SK-N-SH (cell line): Measurements from ENCODE around the gene SATB1. TPM values are rescaled to one million over a fixed set of nuclear protein-coding genes. Genes with fewer than 3 reads are reported as not detected.
"Not testable (repeated sequence)": the region's sequence is repeated elsewhere in the genome, so short reads cannot be mapped to it uniquely, and the experiment has no call there.

Experiments
- CTCF ChIA-PET: fragments of 300-600, 350-600 bp; formaldehyde crosslinking; extraction: SDS; loops from one replicate; lab custom pipeline; 2021; lab: Yijun Ruan, JAX
- POLR2A ChIA-PET: fragments of 350-600 bp; sonication (Branson Sonifier 250); formaldehyde crosslinking; extraction: SDS; loops from one replicate; lab custom pipeline; 2020; ENCODE audit warnings: antibody characterized with exemption, inconsistent platforms; lab: Yijun Ruan, JAX
- DNase-seq: peaks from one replicate; pipeline ENCODE4 v3.0.0; 2012
- H2AFZ ChIP-seq: fragments of 200-600 bp; sonication (generic); 2 replicates; pipeline ENCODE4 v1.8.1; 2016; ENCODE audit warnings: antibody characterized with exemption, mild to moderate bottlenecking, low read depth
- H3F3A ChIP-seq: fragments of 200-600 bp; sonication (generic); replicated peaks from 2 replicates; pipeline ENCODE3; 2016; ENCODE audit warnings: antibody characterized with exemption, mild to moderate bottlenecking; ENCODE audit not compliant: insufficient read depth
- H3K27ac ChIP-seq, 2 experiments: fragments of 200-500 bp in 1 of 2; fragments of 200-600 bp in 1 of 2; sonication (Bioruptor generic) in 1 of 2; sonication (generic), shearing (Covaris generic) in 1 of 2; 2 replicates each; pipeline versions ENCODE4 v1.5.1 to v1.6.1; 2014 to 2016; ENCODE audit warnings: low read depth in 2 of 2, inconsistent platforms in 1 of 2, low read length in 1 of 2, mild to moderate bottlenecking in 1 of 2, mixed read lengths in 1 of 2
- H3K27me3 ChIP-seq: fragments of 200-600 bp; sonication (generic), shearing (Covaris generic); 2 replicates; pipeline ENCODE4 v1.6.1; 2016; ENCODE audit warnings: mixed run types; ENCODE audit not compliant: insufficient read depth
- H3K36me3 ChIP-seq, 2 experiments: fragments of 200-500 bp in 1 of 2; fragments of 200-600 bp in 1 of 2; sonication (Bioruptor generic) in 1 of 2; sonication (generic) in 1 of 2; replicated peaks in 1 of 2; 2 replicates each; pipeline versions ENCODE3 to v1.5.1; 2014 to 2016; ENCODE audit warnings: low read length in 1 of 2, mild to moderate bottlenecking in 1 of 2; ENCODE audit not compliant: insufficient read depth in 2 of 2, control insufficient read depth in 1 of 2
- H3K4me1 ChIP-seq, 2 experiments: fragments of 200-500 bp in 1 of 2; fragments of 200-600 bp in 1 of 2; sonication (Bioruptor generic) in 1 of 2; sonication (generic), shearing (Covaris generic) in 1 of 2; 2 replicates each; pipeline versions ENCODE4 v1.5.1 to v1.6.1; 2014 to 2016; ENCODE audit warnings: low read depth in 1 of 2, low read length in 1 of 2, mixed run types in 1 of 2; ENCODE audit not compliant: insufficient read depth in 2 of 2, control insufficient read depth in 1 of 2
- H3K4me2 ChIP-seq: fragments of 200-600 bp; sonication (generic), shearing (Covaris generic); 2 replicates; pipeline ENCODE4 v1.6.1; 2017; ENCODE audit warnings: mixed run types
- H3K4me3 ChIP-seq, 2 experiments: fragments of 200-500 bp in 1 of 2; fragments of 200-600 bp in 1 of 2; sonication (Bioruptor generic) in 1 of 2; sonication (generic), shearing (Covaris generic) in 1 of 2; 2 replicates each; pipeline versions ENCODE4 v1.5.1 to v1.8.1; 2014 to 2016; ENCODE audit warnings: low read depth in 2 of 2, inconsistent platforms in 1 of 2, low read length in 1 of 2, mild to moderate bottlenecking in 1 of 2, mixed read lengths in 1 of 2, moderate library complexity in 1 of 2
- H3K79me2 ChIP-seq: fragments of 200-600 bp; sonication (generic); 2 replicates; pipeline ENCODE4 v1.8.1; 2017; ENCODE audit warnings: mild to moderate bottlenecking; ENCODE audit not compliant: insufficient read depth
- H3K9ac ChIP-seq: fragments of 200-600 bp; sonication (generic); 2 replicates; pipeline ENCODE4 v1.6.1; 2017; ENCODE audit warnings: mixed run types
- H3K9me2 ChIP-seq: fragments of 200-600 bp; sonication (generic); 2 replicates; pipeline ENCODE4 v1.6.1; 2017; ENCODE audit warnings: mixed run types
- H3K9me3 ChIP-seq: fragments of 200-600 bp; sonication (generic); 2 replicates; pipeline ENCODE4 v1.6.1; 2017; ENCODE audit warnings: mixed run types, mild to moderate bottlenecking, moderate library complexity
- H4K20me1 ChIP-seq: fragments of 200-600 bp; sonication (generic); 2 replicates; pipeline ENCODE4 v1.6.1; 2017; ENCODE audit warnings: mild to moderate bottlenecking, mixed run types; ENCODE audit not compliant: insufficient read depth
- CHD2 ChIP-seq: fragments of 150-350 bp; IDR thresholded peaks from 2 replicates; pipeline ENCODE4 v1.6.1; 2018; ENCODE audit warnings: low read length; ENCODE audit not compliant: partially characterized antibody
- FOSL2 ChIP-seq: IDR thresholded peaks from 2 replicates; pipeline ENCODE4 v1.4.0; 2012; ENCODE audit warnings: low read depth, mild to moderate bottlenecking, moderate library complexity, borderline replicate concordance
- MEF2A ChIP-seq: IDR thresholded peaks from 2 replicates; pipeline ENCODE4 v1.4.0; 2012; ENCODE audit warnings: low read depth, borderline replicate concordance
- NFIC ChIP-seq: IDR thresholded peaks from 2 replicates; pipeline ENCODE4 v1.4.0; 2012; ENCODE audit warnings: borderline replicate concordance
- POLR2AphosphoS5 ChIP-seq: IDR thresholded peaks from 2 replicates; pipeline ENCODE4 v1.6.1; 2012; ENCODE audit warnings: low read depth, low read length
- RAD21 ChIP-seq: IDR thresholded peaks from 2 replicates; pipeline ENCODE4 v1.6.1; 2012; ENCODE audit warnings: mild to moderate bottlenecking, low read length
- RFX5 ChIP-seq: IDR thresholded peaks from 2 replicates; pipeline ENCODE4 v1.6.1; 2012; ENCODE audit warnings: mild to moderate bottlenecking, improper control_type of control experiment, low read length
- RXRA ChIP-seq: IDR thresholded peaks from 2 replicates; pipeline ENCODE4 v1.4.0; 2012; ENCODE audit warnings: low read depth, mild to moderate bottlenecking, borderline replicate concordance
- TAF1 ChIP-seq: IDR thresholded peaks from 2 replicates; pipeline ENCODE4 v1.6.1; 2012; ENCODE audit warnings: low read depth, mild to moderate bottlenecking, low read length, moderate library complexity, borderline replicate concordance
- ZBTB33 ChIP-seq: IDR thresholded peaks from 2 replicates; pipeline ENCODE4 v1.4.0; 2012; ENCODE audit warnings: low read depth, borderline replicate concordance
- WGBS: methylation state at CpG from one replicate; pipeline ENCODE4 v1.1.6; 2017; ENCODE audit warnings: low lambda C conversion rate; 5-methylcytosine and 5-hydroxymethylcytosine counted together
- polyA plus RNA-seq, 3 experiments: library from polyadenylated mRNA; depleted of rRNA; stranded (reverse); fragments of >200 nt; gene quantifications; 2 replicates each; pipeline ENCODE4 v1.2.3, GENCODE V29; 2012

SATB1 gene
- polyA plus RNA-seq, 1 of the 3 experiments (the other 2 are of a cell fraction): 8.5 TPM

- TF ChIP-seq ZBTB33 (no peak), FOSL2 (no peak), TAF1 (no peak)
Observed at GRCh38 chr3:18334837-18335601, 90.1 kb downstream of the SATB1 start (continued).

GRCh38 chr3:18330772-18331441 lies 94.2 kb downstream of the SATB1 start:
- WGBS: 68% methylated on average over 24 of the region's 25 CpGs
- DNase-seq, H3K36me3 ChIP-seq, H3F3A ChIP-seq, H3K79me2 ChIP-seq, H3K9ac ChIP-seq, POLR2A ChIA-PET, H3K4me3 ChIP-seq, H4K20me1 ChIP-seq, H3K4me1 ChIP-seq, H3K27me3 ChIP-seq, H3K9me2 ChIP-seq, H3K4me2 ChIP-seq, CTCF ChIA-PET, H2AFZ ChIP-seq, H3K27ac ChIP-seq, H3K9me3 ChIP-seq: not testable (repeated sequence)

DNA sequence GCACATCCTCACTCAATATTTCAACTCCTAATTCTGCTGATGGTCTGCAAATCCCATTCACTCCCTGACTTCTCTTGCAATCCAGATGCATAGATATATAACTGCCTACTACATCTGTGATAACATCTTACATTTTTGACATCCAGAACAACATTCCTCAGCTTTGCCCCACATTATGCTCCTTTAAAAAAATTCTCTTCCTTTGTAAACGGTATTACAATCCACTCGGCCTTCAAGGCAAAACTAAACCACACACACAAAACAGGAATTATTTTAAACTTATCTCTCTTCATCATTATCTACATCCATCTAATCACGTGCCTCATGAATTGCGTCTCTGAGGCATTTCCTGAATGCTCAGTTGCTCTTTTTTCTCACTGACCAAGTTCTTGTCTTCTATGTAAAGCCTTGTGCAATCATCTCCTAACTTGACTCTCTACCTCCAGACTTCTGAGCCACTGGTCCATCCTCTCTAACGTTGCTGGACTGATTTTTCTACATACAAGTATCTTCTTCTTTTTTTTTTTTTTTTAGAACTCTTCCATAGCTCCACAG lies 117.0 kb downstream of the SATB1 start:
- H3K4me3 ChIP-seq: no peak overlapping the region
- H3K4me1 ChIP-seq: no peaks in the 10 kb centered on the region
- no peaks in the 10 kb centered on the region for H3K79me2 ChIP-seq
- no peak overlapping the region for H3K4me2 ChIP-seq
- H3K9me3 ChIP-seq: no peaks in the 10 kb centered on the region
- no peaks in the 10 kb centered on the region for H3K9me2 ChIP-seq
- no peak for DNase-seq
- POLR2A ChIA-PET: interaction anchor here (0.6 kb wide), 1 partner anchor 758 kb away, joined by 3 read pairs; no protein-coding TSS in a partner anchor
- no peak overlapping the region for H2AFZ ChIP-seq
- no peak overlapping the region for H3K27ac ChIP-seq
- H3K36me3 ChIP-seq: no peaks in the 10 kb centered on the region
- TF ChIP-seq MEF2A (no peak), NFIC (no peak), CHD2 (no peak), RXRA (no peak), POLR2AphosphoS5 (no peak), RFX5 (no peak), RAD21 (no peak)
- CTCF ChIA-PET: no interaction called here
- WGBS: 33% methylated on average over 5 of the region's 5 CpGs
- no peaks in the 10 kb centered on the region for H3F3A ChIP-seq
- no peaks in the 10 kb centered on the region for H4K20me1 ChIP-seq
- H3K9ac ChIP-seq: no peak overlapping the region
- H3K27me3 ChIP-seq: no peaks in the 10 kb centered on the region
